T-helper 1 cell treated with Interleukin-12 subunit alpha and Interleukin-12 subunit beta and Interleukin-4 antibody, amounts not matched to agents 30 ng/mL and 1 ng/mL, for 36 hours (primary cell): ENCODE data around the gene CYP2F1. TPM values are rescaled to one million over a fixed set of nuclear protein-coding genes. Genes with fewer than 3 reads are reported as not detected.
"Not testable (repeated sequence)": the region's sequence is repeated elsewhere in the genome, so short reads cannot be mapped to it uniquely, and the experiment has no call there.

Experiments
- intact Hi-C: fragments of 100-400 bp; cut with micrococcal nuclease; formaldehyde crosslinking; loops from one replicate; pipeline ENCODE4 v1.15.1; 2024
- total RNA-seq: library from RNA; stranded (reverse); gene quantifications from 2 replicates; pipeline ENCODE4 v1.2.3, GENCODE V29; 2022

Gene CYP2F1
- total RNA-seq, result not detected in 2 replicates

- intact Hi-C loops, result no loop called here
Observed at GRCh38 chr19:41114132-41114531, at the start of gene CYP2F1. Gene CYP2F1, plus strand, starts transcription at chr19:41114432. Its CDS starts 1,757 bp downstream, at chr19:41116189.

DNA sequence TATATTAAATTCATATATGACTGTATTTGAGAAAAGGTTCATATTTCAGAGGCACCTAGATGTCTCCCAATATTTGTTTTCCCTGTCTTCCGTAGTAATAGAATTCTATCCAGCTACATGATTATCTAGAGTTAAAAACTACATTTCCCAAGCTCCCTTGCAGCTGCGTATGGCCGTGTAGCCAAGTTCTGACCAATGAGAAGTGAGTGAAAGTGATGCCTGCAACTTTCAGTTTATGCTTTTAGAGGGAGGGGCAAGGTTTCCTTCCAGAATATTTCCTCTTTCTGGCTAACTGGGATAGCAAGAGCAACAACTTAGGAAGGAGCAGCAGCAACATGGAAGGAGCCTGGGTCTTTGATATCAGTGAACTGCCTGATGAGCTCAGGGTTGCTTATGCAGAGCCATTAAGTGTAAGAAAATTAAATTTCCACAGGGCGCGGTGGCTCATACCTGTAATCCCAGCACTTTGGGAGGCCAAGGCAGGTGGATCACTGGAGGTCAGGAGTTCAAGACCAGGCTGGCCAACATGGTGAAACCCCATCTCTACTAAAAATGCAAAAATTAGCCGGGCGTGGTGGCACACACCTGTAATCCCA is 49.2 kb upstream of the CYP2F1 start:
- intact Hi-C loops, result no loop called here

- intact Hi-C loops, result no loop called here
Observed at GRCh38 chr19:41076286-41076685, 37.9 kb upstream of the CYP2F1 start.

DNA sequence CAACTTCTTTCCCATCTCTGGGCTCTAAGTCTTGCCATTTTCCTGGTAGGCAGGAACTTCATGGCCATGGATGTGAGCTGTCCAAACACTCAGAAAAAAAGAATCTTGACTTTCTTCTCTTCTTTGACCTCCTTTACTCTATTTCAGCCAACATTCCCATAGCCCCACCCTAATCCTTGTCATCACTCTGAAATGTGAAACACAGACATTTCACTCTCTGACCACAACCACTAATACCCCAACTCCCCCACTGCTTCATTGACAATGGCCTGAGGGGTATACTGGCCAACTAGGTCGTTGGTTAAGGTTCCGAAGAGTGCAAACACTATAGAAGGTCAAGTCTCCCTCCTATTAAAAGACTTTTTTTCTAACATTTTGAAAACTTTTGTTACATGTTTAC is 30.7 kb upstream of the CYP2F1 start:
- intact Hi-C loops, result no loop called here

DNA sequence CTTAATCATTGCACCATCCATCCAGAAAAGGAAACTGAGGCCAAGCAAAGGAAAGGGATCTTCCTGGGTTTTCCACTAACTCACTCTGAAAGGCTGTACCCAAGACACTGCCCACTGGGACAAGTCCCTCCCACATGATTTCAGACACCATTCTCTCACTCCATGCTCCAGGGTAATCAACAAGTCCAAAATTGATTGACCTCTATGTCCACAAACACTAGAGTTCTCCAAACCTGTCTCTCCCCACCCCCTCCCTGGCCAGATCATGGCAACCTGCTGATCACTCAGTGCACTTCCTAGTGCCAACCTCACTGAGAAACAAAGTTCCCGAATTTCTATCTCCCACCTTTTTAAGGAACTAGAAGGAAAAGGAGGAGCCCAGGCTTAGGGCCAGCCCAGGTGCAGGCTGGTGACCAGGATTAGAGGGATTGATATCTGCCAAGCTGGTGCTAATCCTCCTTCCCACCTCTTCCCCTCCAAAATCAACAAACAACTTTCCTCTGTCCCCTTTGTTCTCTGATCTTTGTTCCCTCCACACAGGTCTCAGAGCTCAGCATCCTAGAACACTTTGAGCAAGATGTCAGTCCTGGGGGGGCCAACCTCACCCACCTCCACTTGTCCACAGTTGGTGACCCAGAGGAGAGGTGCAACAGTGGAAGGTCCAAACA is 28.4 kb upstream of the CYP2F1 start:
- intact Hi-C loops, result no loop called here

- intact Hi-C loops, result no loop called here
Observed at GRCh38 chr19:41088151-41088550, 26.1 kb upstream of the CYP2F1 start, which contains the start of gene CYP2A13. Gene CYP2A13, plus strand, starts transcription at chr19:41088451. Its CDS starts 21 bp downstream, at chr19:41088472.

DNA sequence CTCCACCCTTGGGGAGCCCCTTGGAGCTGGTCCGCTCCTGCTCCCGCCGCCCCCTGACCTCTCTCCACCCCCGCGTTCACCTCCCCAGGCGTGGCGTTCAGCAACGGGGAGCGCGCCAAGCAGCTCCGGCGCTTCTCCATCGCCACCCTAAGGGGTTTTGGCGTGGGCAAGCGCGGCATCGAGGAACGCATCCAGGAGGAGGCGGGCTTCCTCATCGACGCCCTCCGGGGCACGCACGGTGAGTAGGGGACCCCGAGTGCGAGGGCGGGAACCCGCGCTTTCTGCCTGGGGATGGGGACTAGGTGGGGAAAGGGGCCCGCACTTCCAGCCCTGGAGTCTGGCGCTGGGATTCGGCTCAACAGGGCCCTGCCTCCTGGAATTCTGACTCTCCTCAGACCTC is 24.3 kb upstream of the CYP2F1 start:
- intact Hi-C loops, result no loop called here

DNA sequence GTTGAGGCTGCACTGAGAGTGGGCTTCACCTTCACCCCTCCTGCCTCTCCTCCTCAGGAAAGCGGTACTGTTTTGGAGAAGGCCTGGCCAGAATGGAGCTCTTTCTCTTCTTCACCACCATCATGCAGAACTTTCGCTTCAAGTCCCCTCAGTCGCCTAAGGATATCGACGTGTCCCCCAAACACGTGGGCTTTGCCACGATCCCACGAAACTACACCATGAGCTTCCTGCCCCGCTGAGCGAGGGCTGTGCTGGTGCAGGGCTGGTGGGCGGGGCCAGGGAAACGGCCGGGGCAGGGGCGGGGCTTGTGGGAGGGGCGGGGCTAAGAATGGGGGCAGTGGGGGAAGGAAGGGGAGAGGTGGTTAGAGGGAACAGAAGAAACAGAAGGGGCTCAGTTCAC is 18.5 kb upstream of the CYP2F1 start:
- intact Hi-C loops, result no loop called here

GRCh38 chr19:41096353-41096752 is 17.9 kb upstream of the CYP2F1 start:
- intact Hi-C loops, result no loop called here

DNA sequence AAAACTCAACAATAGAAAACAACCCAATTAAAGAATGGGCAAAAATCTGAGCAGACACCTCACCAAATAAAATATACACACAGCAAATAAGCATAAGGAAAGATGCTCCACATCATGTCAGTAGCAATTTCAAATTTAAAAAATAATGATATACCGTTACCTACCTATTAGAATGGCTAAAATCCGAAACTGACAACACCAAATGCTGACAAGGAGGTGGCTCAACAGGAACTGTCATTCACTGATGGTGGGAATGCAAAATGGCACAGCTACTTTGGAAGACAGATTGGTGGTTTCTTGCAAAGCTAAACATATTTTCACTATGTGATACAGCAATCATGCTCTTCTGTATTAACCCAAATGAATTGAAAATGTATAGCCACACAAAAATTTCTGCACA is 16.9 kb upstream of the CYP2F1 start:
- intact Hi-C loops, result no loop called here

GRCh38 chr19:41098762-41099161 is 15.5 kb upstream of the CYP2F1 start:
- intact Hi-C loops, result no loop called here

GRCh38 chr19:41102210-41102609 is 12.0 kb upstream of the CYP2F1 start:
- intact Hi-C loops, result not testable (repeated sequence)

DNA sequence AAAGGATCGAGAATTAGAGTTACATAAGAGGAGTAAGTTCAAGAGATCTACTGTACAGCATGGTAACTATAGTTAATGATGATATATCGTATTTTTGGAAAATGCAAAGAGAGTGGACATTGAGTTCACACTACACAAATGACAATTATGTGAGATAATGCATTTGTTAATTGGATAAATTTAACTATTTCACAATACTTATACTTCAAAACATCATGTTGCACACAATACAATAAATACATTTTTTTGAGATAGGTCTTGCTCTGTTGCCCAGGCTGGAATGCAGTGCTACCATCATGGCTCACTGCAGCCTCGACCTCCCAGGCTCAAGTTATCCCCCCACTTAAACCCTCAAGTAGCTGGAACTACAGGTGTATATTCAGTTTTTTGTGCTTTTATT is 8.1 kb upstream of the CYP2F1 start:
- intact Hi-C loops, result no loop called here

DNA sequence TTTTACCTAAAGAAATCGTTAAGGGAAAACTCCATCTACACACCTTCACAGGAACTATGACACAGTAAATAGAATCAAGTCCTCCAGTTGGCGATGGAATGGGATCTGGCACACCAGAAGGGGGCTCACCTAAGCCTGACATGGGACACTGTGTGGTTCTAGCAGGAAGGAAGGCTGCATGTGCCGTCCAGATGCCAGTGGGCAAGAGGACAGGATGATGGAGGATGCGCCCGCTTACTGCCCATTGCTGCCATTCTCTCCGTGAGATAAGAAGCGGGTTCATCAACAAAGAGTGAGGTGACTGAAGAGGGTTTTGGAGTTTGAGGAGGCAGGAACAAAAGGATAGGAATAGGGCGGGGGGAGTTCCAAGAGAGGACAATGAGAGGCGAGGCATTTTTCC is 2.9 kb upstream of the CYP2F1 start:
- intact Hi-C loops, result no loop called here

DNA sequence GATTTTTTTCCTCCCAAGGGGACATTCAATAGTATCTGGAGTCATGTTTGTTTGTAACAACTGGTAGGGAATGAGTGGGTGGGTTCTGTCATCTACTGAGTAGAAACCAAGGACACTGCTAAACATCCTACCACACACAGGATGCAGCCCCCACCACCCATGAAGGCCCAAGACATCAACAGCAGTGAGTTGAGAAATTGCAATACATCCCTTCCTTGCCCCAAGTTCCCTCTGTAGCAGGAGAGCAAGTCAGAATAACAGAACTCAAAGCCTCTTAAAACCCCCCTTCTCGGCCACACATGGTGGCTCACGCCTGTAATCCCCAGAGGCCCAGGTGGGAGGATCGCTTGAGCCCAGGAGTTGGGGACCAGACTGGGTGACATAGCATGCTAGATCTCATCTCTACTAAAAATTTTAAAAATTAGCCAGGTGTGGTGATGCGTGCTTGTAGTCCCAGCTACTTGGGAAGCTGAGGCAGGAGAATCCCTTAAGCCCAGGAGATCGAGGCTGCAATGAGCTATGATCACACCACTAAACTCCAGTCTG is 2.4 kb upstream of the CYP2F1 start:
- intact Hi-C loops, result no loop called here

DNA sequence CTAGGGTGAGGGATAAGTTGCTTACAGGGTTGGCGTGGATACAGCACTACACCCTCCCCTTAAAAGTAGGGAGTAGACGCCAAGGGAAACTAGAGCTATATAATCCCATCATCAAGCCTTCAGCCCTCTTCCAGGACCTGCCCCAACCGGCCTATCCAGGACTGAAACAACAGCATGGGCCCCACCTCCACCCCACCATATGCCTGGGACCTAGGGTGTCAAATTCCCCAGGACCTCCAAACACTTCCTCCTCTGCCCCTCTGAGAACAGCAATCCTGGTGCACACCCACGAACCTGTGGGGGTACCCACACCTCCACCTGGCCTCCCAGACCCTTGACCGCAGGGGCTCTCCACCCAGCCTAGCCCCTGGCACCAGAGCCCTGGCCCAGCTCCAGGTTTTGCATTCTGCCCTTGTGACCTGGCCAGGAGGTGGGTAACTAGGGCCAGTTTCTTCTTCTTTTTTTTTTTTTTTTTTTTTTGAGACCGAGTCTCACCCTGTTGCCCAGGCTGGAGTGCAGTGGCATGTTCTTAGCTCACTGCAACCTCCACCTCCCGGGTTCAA is 1.4 kb upstream of the CYP2F1 start:
- intact Hi-C loops, result no loop called here

GRCh38 chr19:41116261-41116660 is 2.0 kb downstream of the CYP2F1 start:
- intact Hi-C loops, result no loop called here

GRCh38 chr19:41120929-41121911 is 7.0 kb downstream of the CYP2F1 start:
- intact Hi-C loops, result loop anchor here (5.0 kb wide), 1 partner anchor 149 kb away; no protein-coding TSS in a partner anchor

DNA sequence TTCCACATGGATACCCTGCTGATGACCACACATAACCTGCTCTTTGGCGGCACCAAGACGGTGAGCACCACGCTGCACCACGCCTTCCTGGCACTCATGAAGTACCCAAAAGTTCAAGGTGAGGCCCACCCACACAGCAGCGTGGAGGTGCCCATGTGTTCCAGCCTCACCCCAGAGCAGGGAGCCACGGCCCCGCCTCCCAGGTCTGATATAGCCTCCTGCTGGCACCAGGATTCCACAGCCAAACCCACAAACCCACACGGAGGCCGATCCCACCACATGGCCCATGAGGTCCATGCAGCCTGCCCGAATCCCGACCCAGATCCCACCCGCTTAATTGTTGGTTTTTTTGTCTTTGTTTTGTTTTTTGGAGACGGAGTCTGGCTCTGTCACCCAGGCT is 8.6 kb downstream of the CYP2F1 start:
- intact Hi-C loops, result loop anchor here (5.0 kb wide), 1 partner anchor 151 kb away; no protein-coding TSS in a partner anchor

DNA sequence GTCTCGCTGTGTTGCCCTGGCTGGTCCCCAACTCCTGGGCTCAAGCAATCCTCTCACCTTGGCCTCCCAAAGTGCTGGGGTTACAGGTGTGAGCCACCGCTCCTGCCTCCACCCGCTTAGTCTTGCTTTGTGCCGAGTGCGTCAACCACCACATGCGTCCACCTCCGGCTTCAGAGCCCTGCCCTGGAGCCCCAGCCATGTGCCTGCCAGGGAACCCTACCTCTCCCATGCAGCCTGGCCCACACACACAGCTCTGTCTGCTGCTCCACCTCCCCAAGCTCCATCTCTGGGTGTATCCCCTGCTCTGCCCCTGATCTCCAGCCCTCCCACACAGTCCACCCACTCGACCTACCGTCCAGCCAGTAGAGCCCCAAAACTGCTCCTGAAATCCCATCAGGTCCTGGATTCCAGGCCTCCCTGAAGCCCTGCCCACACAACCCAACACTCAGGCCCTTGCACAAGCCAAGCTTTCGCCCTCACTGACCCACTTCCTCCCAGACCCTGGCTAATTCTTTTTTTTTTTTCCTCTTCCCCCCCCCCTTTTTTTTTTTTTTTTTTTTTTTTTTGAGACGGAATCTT is 9.6 kb downstream of the CYP2F1 start:
- intact Hi-C loops, result loop anchor here (5.0 kb wide), 1 partner anchor 152 kb away; no protein-coding TSS in a partner anchor

DNA sequence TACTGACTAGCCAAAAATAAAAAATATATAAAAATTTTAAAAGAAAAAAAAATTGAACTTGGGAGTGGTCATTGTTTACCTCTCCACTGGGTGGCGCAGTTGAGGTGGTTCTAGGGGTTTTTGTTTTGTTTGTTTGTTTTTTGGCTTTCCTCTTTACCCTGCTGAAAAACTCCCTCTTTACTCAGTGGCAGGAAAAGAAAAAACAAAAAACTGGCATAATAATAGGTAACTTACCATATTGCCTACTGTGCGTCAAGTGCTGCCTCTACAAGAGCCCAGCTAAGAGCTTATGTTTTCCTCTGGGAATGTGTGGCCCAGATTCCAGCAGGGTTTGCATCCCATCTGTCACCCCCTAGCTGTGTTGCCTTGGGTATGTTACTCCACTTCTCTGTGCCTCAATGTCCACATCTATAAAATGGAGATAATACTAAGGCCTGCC is 12.6 kb downstream of the CYP2F1 start:
- intact Hi-C loops, result loop anchor here (1.0 to 5.0 kb wide), 5 partner anchors 18 to 464 kb away; no protein-coding TSS in a partner anchor
